IMR-90 (cell line): ENCODE data around the gene ITFG1. TPM values are rescaled to one million over a fixed set of nuclear protein-coding genes. Genes with fewer than 3 reads are reported as not detected.

Experiments used
- ATAC-seq: fragments of 200-7000 bp; cut with Tn5 transposase; 2 replicates; pipeline ENCODE4 v1.9.1; 2020; ENCODE audit warnings: low read depth, mild to moderate bottlenecking, moderate library complexity
- BruUV-seq: library from RNA; stranded (reverse); fragments of 400-500 nt; replicated peaks from 2 replicates; lab custom pipeline; 2021; lab: Mats Ljungman, UMichigan
- CTCF ChIA-PET: fragments of 300-600 bp; formaldehyde crosslinking; extraction: SDS; loops from one replicate; lab custom pipeline; 2021; ENCODE audit warnings: antibody characterized with exemption; lab: Yijun Ruan, JAX
- POLR2A ChIA-PET: fragments of 300-600 bp; sonication (Branson Sonifier 250); formaldehyde crosslinking; loops from one replicate; lab custom pipeline; 2022; ENCODE audit warnings: antibody characterized with exemption; ENCODE audit not compliant: unreplicated experiment; lab: Charles Lee
- DNase-seq: peaks from one replicate; pipeline ENCODE4 v3.0.0; 2013
- H2AFZ ChIP-seq: replicated peaks from 2 replicates; pipeline ENCODE3; 2013; ENCODE audit warnings: low read length, mild to moderate bottlenecking; ENCODE audit not compliant: poor library complexity
- H2AK5ac ChIP-seq: 2 replicates; pipeline ENCODE4 v1.6.1; 2013; ENCODE audit warnings: low read depth, low read length, inconsistent platforms
- H2AK9ac ChIP-seq: replicated peaks from 2 replicates; pipeline ENCODE3; 2013; ENCODE audit warnings: mild to moderate bottlenecking, low read depth, low read length, moderate library complexity; ENCODE audit not compliant: poor library complexity
- H2BK120ac ChIP-seq: 2 replicates; pipeline ENCODE4 v1.6.1; 2013; ENCODE audit warnings: low read depth, low read length, inconsistent platforms
- H2BK15ac ChIP-seq: 3 replicates; pipeline ENCODE4 v1.6.1; 2013; ENCODE audit warnings: low read depth, low read length, inconsistent platforms
- H2BK20ac ChIP-seq: 2 replicates; pipeline ENCODE4 v1.6.1; 2013; ENCODE audit warnings: low read depth, mild to moderate bottlenecking, inconsistent platforms, low read length, moderate library complexity
- H2BK5ac ChIP-seq: 2 replicates; pipeline ENCODE4 v1.6.1; 2013; ENCODE audit warnings: mild to moderate bottlenecking, low read depth, low read length, inconsistent platforms; ENCODE audit not compliant: poor library complexity, severe bottlenecking
- H3K14ac ChIP-seq: replicated peaks from 2 replicates; pipeline ENCODE4 v1.6.1; 2013; ENCODE audit warnings: low read depth, low read length, inconsistent platforms
- H3K18ac ChIP-seq: 2 replicates; pipeline ENCODE4 v1.6.1; 2013; ENCODE audit warnings: low read depth, low read length, control low read depth
- H3K23ac ChIP-seq: 2 replicates; pipeline ENCODE4 v1.6.1; 2013; ENCODE audit warnings: low read depth, low read length, inconsistent platforms
- H3K27ac ChIP-seq: 2 replicates; pipeline ENCODE4 v1.5.1; 2013; ENCODE audit warnings: mild to moderate bottlenecking, control low read depth, low read length; ENCODE audit not compliant: insufficient read depth
- H3K27me3 ChIP-seq: 2 replicates; pipeline ENCODE4 v1.6.1; 2013; ENCODE audit warnings: low read length; ENCODE audit not compliant: control insufficient read depth, insufficient read depth
- H3K36me3 ChIP-seq: 2 replicates; pipeline ENCODE4 v1.6.1; 2013; ENCODE audit warnings: low read length, mixed read lengths; ENCODE audit not compliant: control insufficient read depth, insufficient read depth
- H3K4ac ChIP-seq: 2 replicates; pipeline ENCODE4 v1.6.1; 2013; ENCODE audit warnings: low read depth, low read length, inconsistent platforms
- H3K4me1 ChIP-seq: 2 replicates; pipeline ENCODE4 v1.6.1; 2013; ENCODE audit warnings: low read length, mixed read lengths; ENCODE audit not compliant: control insufficient read depth, insufficient read depth
- H3K4me2 ChIP-seq: 2 replicates; pipeline ENCODE4 v1.6.1; 2013; ENCODE audit warnings: low read depth, mild to moderate bottlenecking, control low read depth, low read length, moderate library complexity
- H3K4me3 ChIP-seq: 2 replicates; pipeline ENCODE4 v1.5.1; 2013; ENCODE audit warnings: low read depth, mild to moderate bottlenecking, control low read depth, low read length, moderate library complexity; ENCODE audit not compliant: insufficient read depth
- H3K56ac ChIP-seq: 2 replicates; pipeline ENCODE4 v1.6.1; 2013; ENCODE audit warnings: low read length, inconsistent platforms; ENCODE audit not compliant: insufficient read depth; ENCODE audit errors: extremely low read depth
- H3K79me1 ChIP-seq, 2 experiments: 2 replicates each; pipeline ENCODE4 v1.6.1; 2013; ENCODE audit warnings: low read length in 2 of 2, inconsistent platforms in 1 of 2, low read depth in 1 of 2
- H3K9ac ChIP-seq: 2 replicates; pipeline ENCODE4 v1.6.1; 2013; ENCODE audit warnings: low read depth, low read length, control low read depth
- H3K9me1 ChIP-seq: 2 replicates; pipeline ENCODE4 v1.6.1; 2013; ENCODE audit warnings: low read length, inconsistent platforms; ENCODE audit not compliant: insufficient read depth
- H3K9me3 ChIP-seq: 2 replicates; pipeline ENCODE4 v1.6.1; 2013; ENCODE audit warnings: low read length; ENCODE audit not compliant: control insufficient read depth, insufficient read depth
- H4K20me1 ChIP-seq: 2 replicates; pipeline ENCODE4 v1.6.1; 2013; ENCODE audit warnings: low read length, inconsistent platforms; ENCODE audit not compliant: insufficient read depth
- H4K5ac ChIP-seq: 2 replicates; pipeline ENCODE4 v1.6.1; 2013; ENCODE audit warnings: mild to moderate bottlenecking, low read depth, low read length, control low read depth
- H4K8ac ChIP-seq, 2 experiments: 2 replicates each; pipeline ENCODE4 v1.6.1; 2013; ENCODE audit warnings: low read depth in 2 of 2, low read length in 2 of 2, control low read depth in 1 of 2, inconsistent platforms in 1 of 2
- H4K91ac ChIP-seq: 2 replicates; pipeline ENCODE4 v1.6.1; 2013; ENCODE audit warnings: low read depth, low read length, inconsistent platforms; ENCODE audit not compliant: insufficient read depth
- BHLHE40 ChIP-seq: fragments of 150-350 bp; IDR thresholded peaks from 2 replicates; pipeline ENCODE4 v1.6.1; 2016; ENCODE audit warnings: mild to moderate bottlenecking, low read depth, low read length
- CHD1 ChIP-seq: IDR thresholded peaks from 2 replicates; pipeline ENCODE4 v1.6.1; 2012; ENCODE audit warnings: low read depth, low read length, improper control_type of control experiment
- MAFK ChIP-seq: IDR thresholded peaks from 2 replicates; pipeline ENCODE4 v1.6.1; 2012; ENCODE audit warnings: low read depth, low read length, improper control_type of control experiment
- MAZ ChIP-seq: IDR thresholded peaks from 2 replicates; pipeline ENCODE4 v1.6.1; 2012; ENCODE audit warnings: low read depth, mild to moderate bottlenecking, low read length, improper control_type of control experiment, moderate library complexity, borderline replicate concordance
- NFE2L2 ChIP-seq: fragments of 150-350 bp; IDR thresholded peaks from 2 replicates; pipeline ENCODE4 v1.6.1; 2016; ENCODE audit warnings: low read depth, mild to moderate bottlenecking, low read length
- RCOR1 ChIP-seq: IDR thresholded peaks from 2 replicates; pipeline ENCODE4 v1.6.1; 2012; ENCODE audit warnings: mild to moderate bottlenecking, low read length, improper control_type of control experiment; ENCODE audit not compliant: insufficient replicate concordance
- RFX5 ChIP-seq: IDR thresholded peaks from 2 replicates; pipeline ENCODE4 v1.8.0; 2012; ENCODE audit warnings: low read depth, mild to moderate bottlenecking, low read length, moderate library complexity
- SMC3 ChIP-seq: fragments of 150-350 bp; IDR thresholded peaks from 2 replicates; pipeline ENCODE4 v1.6.1; 2016; ENCODE audit warnings: low read depth, mild to moderate bottlenecking, antibody characterized with exemption, low read length, moderate library complexity
- WGBS, 2 experiments: methylation state at CpG; one replicate each; pipeline versions ENCODE4 v1.1.5 to v1.1.7; 2013; ENCODE audit warnings: missing lambda C conversion rate in 2 of 2; ENCODE audit not compliant: insufficient read length in 1 of 2; ENCODE audit errors: extremely low coverage in 2 of 2; 5-methylcytosine and 5-hydroxymethylcytosine counted together
- dilution Hi-C: fragments of 300-500 bp; cut with HindIII; formaldehyde crosslinking; loops from one replicate; pipeline ENCODE4 v1.14.3; 2018; ENCODE audit warnings: low sequenced_read_pairs; ENCODE audit not compliant: unreplicated experiment
- in situ Hi-C: fragments of 300-500 bp; cut with MboI; formaldehyde crosslinking; loops from 3 replicates; pipeline ENCODE4 v1.14.3; 2019; ENCODE audit warnings: low sequenced_read_pairs, inconsistent platforms, mixed read lengths
- intact Hi-C: fragments of 100-400 bp; cut with micrococcal nuclease; formaldehyde crosslinking; loops from 2 replicates; pipeline ENCODE4 v1.10.0; 2022
- polyA plus RNA-seq, 3 experiments: library from polyadenylated mRNA; depleted of rRNA; stranded (reverse); fragments of >200 nt; gene quantifications; 2 replicates each; pipeline ENCODE4 v1.2.3, GENCODE V29; 2012; ENCODE audit warnings: low replicate concordance in 1 of 3
- total RNA-seq: library from RNA; depleted of rRNA; stranded (reverse); fragments of >200 nt; gene quantifications from 2 replicates; pipeline ENCODE4 v1.2.3, GENCODE V29; 2012
- TF ChIP-seq, protein P1 (sequence below): fragments of 150-350 bp; IDR thresholded peaks from 2 replicates; pipeline ENCODE4 v1.6.1; 2016; ENCODE audit warnings: low read depth, mild to moderate bottlenecking, low read length, moderate library complexity, borderline replicate concordance
- TF ChIP-seq, protein P2 (sequence below): conservative IDR thresholded peaks from 2 replicates; pipeline ENCODE4 v1.5.1; 2012; ENCODE audit warnings: mild to moderate bottlenecking, low read depth, low read length, improper control_type of control experiment

ITFG1 gene
- total and polyA plus RNA-seq, 2 of the 4 experiments (the other 2 are of a cell fraction) = 54.3 to 60.4 TPM

DNA sequence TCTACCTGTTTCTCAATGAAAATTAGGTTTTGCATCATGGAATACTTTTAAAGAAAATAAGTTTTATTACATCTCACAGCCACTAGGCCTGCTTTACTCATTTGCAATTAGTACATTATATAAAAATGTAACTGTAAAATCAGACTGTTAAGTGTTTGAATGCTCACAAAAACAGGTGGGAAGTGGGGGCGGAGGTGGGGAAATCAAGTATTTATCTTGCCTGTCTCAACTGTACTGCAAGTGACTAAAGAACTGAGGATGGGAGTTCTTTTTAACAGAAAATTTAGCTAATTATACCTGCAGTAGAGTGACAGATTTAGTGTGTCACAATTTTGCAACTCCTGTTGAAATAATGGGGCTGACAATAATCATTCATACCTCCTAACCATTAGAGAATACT lies 34.1 kb downstream of the ITFG1 start:
- H2BK5ac ChIP-seq = no peak overlapping the region
- no peak overlapping the region for H3K27ac ChIP-seq
- intact Hi-C loops (no loop called here), in situ Hi-C loops (no loop called here), dilution Hi-C loops (no loop called here)
- peaks cover 0 to under 1% of the 10 kb centered on the region in 2 experiments; a peak in 2 of 4 replicates for H3K79me1 ChIP-seq
- H2AFZ ChIP-seq = no peak overlapping the region
- H4K5ac ChIP-seq = no peak overlapping the region
- H3K9me1 ChIP-seq = no peaks in the 10 kb centered on the region
- WGBS, 2 experiments = no CpG with 5 or more reads among the region's 1 CpG
- ATAC-seq (no peak), DNase-seq (no peak)
- H3K18ac ChIP-seq = no peak overlapping the region
- no peaks in the 10 kb centered on the region for H3K4me1 ChIP-seq
- no peak overlapping the region for H3K56ac ChIP-seq
- no peak overlapping the region for H2AK9ac ChIP-seq
- ChIA-PET CTCF (no interaction called here), POLR2A (no interaction called here)
- no peak overlapping the region for H3K23ac ChIP-seq
- H4K8ac ChIP-seq = no peak overlapping the region
- no peaks in the 10 kb centered on the region for H3K27me3 ChIP-seq
- no peak overlapping the region for H3K4ac ChIP-seq
- no peak overlapping the region for H2BK20ac ChIP-seq
- no peak overlapping the region for H2BK15ac ChIP-seq
- no peak overlapping the region for H3K14ac ChIP-seq
- no peak overlapping the region for H3K9ac ChIP-seq
- TF ChIP-seq CHD1 = no peak
- TF ChIP-seq NFE2L2 = no peak
- TF ChIP-seq RCOR1 = no peak
- TF ChIP-seq, protein P1, sequence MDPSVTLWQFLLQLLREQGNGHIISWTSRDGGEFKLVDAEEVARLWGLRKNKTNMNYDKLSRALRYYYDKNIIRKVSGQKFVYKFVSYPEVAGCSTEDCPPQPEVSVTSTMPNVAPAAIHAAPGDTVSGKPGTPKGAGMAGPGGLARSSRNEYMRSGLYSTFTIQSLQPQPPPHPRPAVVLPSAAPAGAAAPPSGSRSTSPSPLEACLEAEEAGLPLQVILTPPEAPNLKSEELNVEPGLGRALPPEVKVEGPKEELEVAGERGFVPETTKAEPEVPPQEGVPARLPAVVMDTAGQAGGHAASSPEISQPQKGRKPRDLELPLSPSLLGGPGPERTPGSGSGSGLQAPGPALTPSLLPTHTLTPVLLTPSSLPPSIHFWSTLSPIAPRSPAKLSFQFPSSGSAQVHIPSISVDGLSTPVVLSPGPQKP = no peak
- TF ChIP-seq BHLHE40 = no peak
- TF ChIP-seq MAFK = no peak
- no peak for TF ChIP-seq RFX5
- TF ChIP-seq, protein P2, sequence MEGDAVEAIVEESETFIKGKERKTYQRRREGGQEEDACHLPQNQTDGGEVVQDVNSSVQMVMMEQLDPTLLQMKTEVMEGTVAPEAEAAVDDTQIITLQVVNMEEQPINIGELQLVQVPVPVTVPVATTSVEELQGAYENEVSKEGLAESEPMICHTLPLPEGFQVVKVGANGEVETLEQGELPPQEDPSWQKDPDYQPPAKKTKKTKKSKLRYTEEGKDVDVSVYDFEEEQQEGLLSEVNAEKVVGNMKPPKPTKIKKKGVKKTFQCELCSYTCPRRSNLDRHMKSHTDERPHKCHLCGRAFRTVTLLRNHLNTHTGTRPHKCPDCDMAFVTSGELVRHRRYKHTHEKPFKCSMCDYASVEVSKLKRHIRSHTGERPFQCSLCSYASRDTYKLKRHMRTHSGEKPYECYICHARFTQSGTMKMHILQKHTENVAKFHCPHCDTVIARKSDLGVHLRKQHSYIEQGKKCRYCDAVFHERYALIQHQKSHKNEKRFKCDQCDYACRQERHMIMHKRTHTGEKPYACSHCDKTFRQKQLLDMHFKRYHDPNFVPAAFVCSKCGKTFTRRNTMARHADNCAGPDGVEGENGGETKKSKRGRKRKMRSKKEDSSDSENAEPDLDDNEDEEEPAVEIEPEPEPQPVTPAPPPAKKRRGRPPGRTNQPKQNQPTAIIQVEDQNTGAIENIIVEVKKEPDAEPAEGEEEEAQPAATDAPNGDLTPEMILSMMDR = no peak
- no peak for TF ChIP-seq SMC3
- no peak for TF ChIP-seq MAZ
- H2AK5ac ChIP-seq = no peak overlapping the region
- H4K91ac ChIP-seq = no peak overlapping the region
- BruUV-seq = no TSS peak
- no peak overlapping the region for H3K4me3 ChIP-seq
- H2BK120ac ChIP-seq = no peak overlapping the region
- H4K20me1 ChIP-seq = no peaks in the 10 kb centered on the region
- H3K36me3 ChIP-seq = peaks cover 15% of the 10 kb centered on the region
- H3K4me2 ChIP-seq = no peak overlapping the region
- H3K9me3 ChIP-seq = no peaks in the 10 kb centered on the region; the same call in 1 of the 2 replicates
